ENCODE data around the gene CYTH4. TPM values are rescaled to one million over a fixed set of nuclear protein-coding genes. Genes with fewer than 3 reads are reported as not detected.

Gene CYTH4
- total RNA-seq, 4 donors from 2014 or later = 4.2 to 21.3 (median 9.3) TPM

DNA sequence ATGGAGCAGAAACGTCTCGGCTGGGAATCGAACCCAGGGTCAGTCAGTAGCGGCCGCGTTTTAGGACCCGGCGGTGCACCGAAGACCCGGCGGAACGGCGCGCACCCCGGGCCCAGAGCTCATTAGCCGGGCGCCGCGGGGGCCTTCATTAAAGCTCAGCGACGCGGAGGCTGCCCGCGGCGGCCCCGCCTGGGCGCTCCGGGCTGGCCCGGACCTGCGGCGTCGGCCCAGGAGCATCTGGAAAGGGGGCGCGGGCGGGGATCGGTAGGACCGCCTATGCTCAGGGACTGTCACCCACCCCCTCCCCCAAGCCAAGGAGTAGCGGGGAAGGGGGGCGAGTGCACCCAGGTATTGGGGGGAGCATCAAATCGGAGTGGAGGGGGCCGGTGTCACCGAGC, 52.2 kb downstream of the CYTH4 start:
- no peak overlapping the region for H3K27ac ChIP-seq
- H3K36me3 ChIP-seq = no peaks in the 10 kb centered on the region
- no peak for ATAC-seq
- TF ChIP-seq POLR2AphosphoS5 (IDR thresholded peaks at IDR 0.05) (no peak), POLR2A (IDR thresholded peaks at IDR 0.05) (no peak), EP300 (IDR thresholded peaks at IDR 0.05) (no peak)
- TF ChIP-seq, protein P1, sequence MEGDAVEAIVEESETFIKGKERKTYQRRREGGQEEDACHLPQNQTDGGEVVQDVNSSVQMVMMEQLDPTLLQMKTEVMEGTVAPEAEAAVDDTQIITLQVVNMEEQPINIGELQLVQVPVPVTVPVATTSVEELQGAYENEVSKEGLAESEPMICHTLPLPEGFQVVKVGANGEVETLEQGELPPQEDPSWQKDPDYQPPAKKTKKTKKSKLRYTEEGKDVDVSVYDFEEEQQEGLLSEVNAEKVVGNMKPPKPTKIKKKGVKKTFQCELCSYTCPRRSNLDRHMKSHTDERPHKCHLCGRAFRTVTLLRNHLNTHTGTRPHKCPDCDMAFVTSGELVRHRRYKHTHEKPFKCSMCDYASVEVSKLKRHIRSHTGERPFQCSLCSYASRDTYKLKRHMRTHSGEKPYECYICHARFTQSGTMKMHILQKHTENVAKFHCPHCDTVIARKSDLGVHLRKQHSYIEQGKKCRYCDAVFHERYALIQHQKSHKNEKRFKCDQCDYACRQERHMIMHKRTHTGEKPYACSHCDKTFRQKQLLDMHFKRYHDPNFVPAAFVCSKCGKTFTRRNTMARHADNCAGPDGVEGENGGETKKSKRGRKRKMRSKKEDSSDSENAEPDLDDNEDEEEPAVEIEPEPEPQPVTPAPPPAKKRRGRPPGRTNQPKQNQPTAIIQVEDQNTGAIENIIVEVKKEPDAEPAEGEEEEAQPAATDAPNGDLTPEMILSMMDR (IDR thresholded peaks at IDR 0.05) = no peak
- H3K27me3 ChIP-seq = peaks cover 100% of the 10 kb centered on the region
- H3K4me1 ChIP-seq = peaks cover 0 to 13% (median 0%) of the 10 kb centered on the region in 3 donors
- H3K4me3 ChIP-seq = no peak overlapping the region
- no peaks in the 10 kb centered on the region for H3K9me3 ChIP-seq
- WGBS, 2 donors (ENCODE audit: low coverage in 1 of 2) = no CpG with 5 or more reads among the region's 42 CpGs

DNA sequence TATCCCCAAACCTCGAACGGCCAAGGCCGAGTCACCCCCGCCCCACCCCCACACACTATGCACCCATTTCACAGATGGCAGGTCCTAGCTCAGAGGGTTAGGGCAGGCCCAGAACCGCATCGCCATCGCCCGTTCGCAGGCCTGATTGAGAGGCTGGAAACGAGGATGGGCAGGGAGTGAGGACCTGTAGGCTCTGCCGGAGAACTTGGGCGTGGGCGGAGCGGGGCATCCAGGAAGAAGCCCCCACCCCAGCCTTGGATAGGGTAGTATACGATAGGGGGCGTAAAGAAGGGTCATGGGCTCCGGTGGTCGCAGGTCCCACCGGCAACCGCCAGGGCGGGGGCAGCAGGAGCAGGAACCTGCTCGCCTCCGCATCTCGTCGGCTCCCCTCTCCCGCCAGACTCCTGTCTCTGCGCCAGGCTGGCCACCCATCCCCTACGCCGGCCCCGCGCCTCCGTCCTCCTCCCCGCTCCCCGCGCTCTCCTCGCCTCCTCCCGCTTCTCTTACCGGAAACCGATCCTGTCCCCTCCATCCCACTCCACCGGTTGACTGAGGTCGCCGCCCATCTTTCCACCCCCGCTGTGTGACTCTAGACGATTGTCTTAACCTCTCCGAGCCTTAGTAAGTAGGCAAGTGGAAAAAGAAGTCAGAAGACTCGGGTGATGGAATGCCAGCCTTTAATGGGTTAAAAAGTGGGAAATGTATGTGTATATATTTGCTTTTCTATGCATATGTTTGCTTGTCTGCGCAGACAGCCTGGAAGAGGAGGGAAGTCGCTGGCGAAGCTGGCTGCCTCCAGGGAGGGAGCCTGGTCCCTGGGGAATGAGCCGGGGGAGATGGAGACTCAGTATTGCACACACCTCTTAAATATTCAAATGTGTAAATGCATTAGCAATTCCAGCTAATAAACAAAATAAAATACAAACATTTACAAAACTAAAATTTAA, 52.8 kb downstream of the CYTH4 start:
- Histone ChIP-seq H3K27ac (no peak overlapping the region), H3K4me3 (no peak overlapping the region), H3K4me1 (peaks cover 0 to 13% (median 0%) of the 10 kb centered on the region in 3 donors), H3K36me3 (no peaks in the 10 kb centered on the region), H3K9me3 (no peaks in the 10 kb centered on the region), H3K27me3 (peaks cover 100% of the 10 kb centered on the region)
- WGBS, 2 donors (ENCODE audit: low coverage in 1 of 2) = 3 to 6% methylated on average over 6 to 29 of the region's 50 CpGs
- no peak for ATAC-seq
- TF ChIP-seq, protein P1 (IDR thresholded peaks at IDR 0.05) = no peak
- no peak for TF ChIP-seq EP300 (IDR thresholded peaks at IDR 0.05)
- no peak for TF ChIP-seq POLR2AphosphoS5 (IDR thresholded peaks at IDR 0.05)
- TF ChIP-seq POLR2A (IDR thresholded peaks at IDR 0.05) = no peak

DNA sequence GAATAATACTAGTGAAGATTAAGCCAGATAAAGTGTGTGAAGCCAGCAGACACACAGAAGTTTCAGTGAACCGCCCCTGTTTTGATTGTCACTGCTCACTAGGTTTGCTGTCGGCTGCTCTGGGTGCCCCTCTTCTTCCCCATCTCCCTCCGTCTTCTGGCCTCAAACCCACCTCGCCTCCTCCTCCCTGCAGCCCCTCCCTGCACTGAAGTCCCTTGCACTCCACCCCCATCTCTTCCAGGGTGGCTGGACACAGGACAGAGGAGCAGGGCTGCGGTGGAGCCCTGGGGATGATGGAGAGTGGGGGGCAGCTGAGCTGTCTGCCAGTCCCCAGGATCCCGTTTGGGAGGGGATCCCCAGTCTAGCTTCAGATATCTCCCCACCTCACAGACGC, 53.5 kb downstream of the CYTH4 start:
- no peaks in the 10 kb centered on the region for H3K9me3 ChIP-seq
- WGBS, 2 donors (ENCODE audit: low coverage in 1 of 2) = 17 to 22% methylated on average over 1 to 4 of the region's 7 CpGs
- ATAC-seq = no peak

DNA sequence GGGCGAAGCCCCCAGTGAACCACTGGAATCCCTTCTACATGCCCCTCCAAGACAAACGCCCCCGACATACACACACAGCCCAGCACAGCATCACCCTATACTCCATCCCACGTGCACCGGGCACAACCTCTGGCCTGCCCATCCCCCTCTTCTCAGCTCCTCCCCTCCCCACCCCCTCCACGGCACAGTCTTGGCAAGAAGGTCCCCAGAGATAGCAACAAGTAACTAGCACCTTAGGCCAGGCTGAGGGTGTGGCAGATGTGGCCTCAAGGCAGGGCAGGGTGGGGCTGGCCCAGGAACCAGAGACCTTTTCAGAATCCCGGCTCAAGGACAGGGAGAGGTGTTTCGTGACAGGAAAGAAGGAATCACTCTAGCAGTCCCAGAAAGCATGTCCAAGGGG, 54.3 kb downstream of the CYTH4 start:
- WGBS, 2 donors (ENCODE audit: low coverage in 1 of 2) = 67 to 73% methylated on average over 2 to 5 of the region's 8 CpGs
- Histone ChIP-seq H3K9me3 (no peaks in the 10 kb centered on the region), H3K27ac (no peak overlapping the region), H3K4me3 (no peak overlapping the region), H3K27me3 (peaks cover 100% of the 10 kb centered on the region), H3K4me1 (peaks cover 0 to 13% (median 0%) of the 10 kb centered on the region in 3 donors), H3K36me3 (no peaks in the 10 kb centered on the region)
- TF ChIP-seq POLR2AphosphoS5 (IDR thresholded peaks at IDR 0.05) = no peak
- no peak for TF ChIP-seq POLR2A (IDR thresholded peaks at IDR 0.05)
- no peak for TF ChIP-seq EP300 (IDR thresholded peaks at IDR 0.05)
- TF ChIP-seq, protein P1 (IDR thresholded peaks at IDR 0.05) = no peak
- ATAC-seq = no peak

More for the DNA sequence above, 53.5 kb downstream of the CYTH4 start:
- H3K27ac ChIP-seq = no peak overlapping the region
- no peak overlapping the region for H3K4me3 ChIP-seq
- peaks cover 0 to 13% (median 0%) of the 10 kb centered on the region in 3 donors for H3K4me1 ChIP-seq
- TF ChIP-seq EP300 (IDR thresholded peaks at IDR 0.05) = no peak
- no peak for TF ChIP-seq POLR2AphosphoS5 (IDR thresholded peaks at IDR 0.05)
- no peak for TF ChIP-seq POLR2A (IDR thresholded peaks at IDR 0.05)
- TF ChIP-seq, protein P1 (IDR thresholded peaks at IDR 0.05) = no peak
- H3K36me3 ChIP-seq = no peaks in the 10 kb centered on the region
- peaks cover 100% of the 10 kb centered on the region for H3K27me3 ChIP-seq

Data from gastroesophageal sphincter (tissue), 4 donors.